ENCODE measurements around the gene PML.

Gene PML

GRCh38 chr15:74043425-74044266 lies 49.1 kb downstream of the PML start:
- H3K4me1 ChIP-seq (ENCODE audit: low read depth, poor library complexity, severe bottlenecking) = peaks cover 5% of the 10 kb centered on the region
- TF ChIP-seq CTCF (conservative IDR thresholded peaks at IDR 0.05; ENCODE audit: low read depth, low read length) = no peak
- no peak overlapping the region for H2AFZ ChIP-seq (ENCODE audit: low read depth)
- H3K36me3 ChIP-seq (ENCODE audit: insufficient read depth) = no peaks in the 10 kb centered on the region
- H4K20me1 ChIP-seq (ENCODE audit: insufficient read depth) = no peaks in the 10 kb centered on the region
- no peaks in the 10 kb centered on the region for H3K79me2 ChIP-seq (ENCODE audit: insufficient read depth, low read depth)
- H3K27ac ChIP-seq = no peak overlapping the region
- H3K27me3 ChIP-seq (ENCODE audit: insufficient read depth, low read depth) = no peaks in the 10 kb centered on the region
- no peak overlapping the region for H3K4me2 ChIP-seq
- no peak overlapping the region for H3K4me3 ChIP-seq (IDR thresholded peaks at IDR 0.05; ENCODE audit: insufficient read depth, low read depth, low read length)
- H3K9ac ChIP-seq = no peak overlapping the region

- Histone ChIP-seq H3K4me3 (IDR thresholded peaks at IDR 0.05; ENCODE audit: insufficient read depth, low read depth, low read length) (no peak overlapping the region), H4K20me1 (ENCODE audit: insufficient read depth) (no peaks in the 10 kb centered on the region), H3K27me3 (ENCODE audit: insufficient read depth, low read depth) (no peaks in the 10 kb centered on the region), H3K4me1 (ENCODE audit: low read depth, poor library complexity, severe bottlenecking) (peaks cover 8% of the 10 kb centered on the region), H3K4me2 (no peak overlapping the region), H3K79me2 (ENCODE audit: insufficient read depth, low read depth) (no peaks in the 10 kb centered on the region), H3K27ac (no peak overlapping the region), H2AFZ (ENCODE audit: low read depth) (no peak overlapping the region), H3K36me3 (ENCODE audit: insufficient read depth) (no peaks in the 10 kb centered on the region), H3K9ac (no peak overlapping the region)
- TF ChIP-seq CTCF (conservative IDR thresholded peaks at IDR 0.05; ENCODE audit: low read depth, low read length) = no peak
Observed at GRCh38 chr15:74044267-74045110, 50.0 kb downstream of the PML start.

GRCh38 chr15:74045184-74045583 lies 50.7 kb downstream of the PML start:
- no peak overlapping the region for H2AFZ ChIP-seq (ENCODE audit: low read depth)
- H3K4me2 ChIP-seq = no peak overlapping the region
- no peaks in the 10 kb centered on the region for H3K27me3 ChIP-seq (ENCODE audit: insufficient read depth, low read depth)
- no peaks in the 10 kb centered on the region for H3K36me3 ChIP-seq (ENCODE audit: insufficient read depth)
- H3K4me1 ChIP-seq (ENCODE audit: low read depth, poor library complexity, severe bottlenecking) = peaks cover 8% of the 10 kb centered on the region
- no peak for TF ChIP-seq CTCF (conservative IDR thresholded peaks at IDR 0.05; ENCODE audit: low read depth, low read length)
- H4K20me1 ChIP-seq (ENCODE audit: insufficient read depth) = no peaks in the 10 kb centered on the region
- no peak overlapping the region for H3K9ac ChIP-seq
- no peaks in the 10 kb centered on the region for H3K79me2 ChIP-seq (ENCODE audit: insufficient read depth, low read depth)
- H3K27ac ChIP-seq = no peak overlapping the region
- no peak overlapping the region for H3K4me3 ChIP-seq (IDR thresholded peaks at IDR 0.05; ENCODE audit: insufficient read depth, low read depth, low read length)

GRCh38 chr15:74045636-74046274 lies 51.2 kb downstream of the PML start:
- no peak overlapping the region for H3K27ac ChIP-seq
- H3K79me2 ChIP-seq (ENCODE audit: insufficient read depth, low read depth) = no peaks in the 10 kb centered on the region
- H3K27me3 ChIP-seq (ENCODE audit: insufficient read depth, low read depth) = no peaks in the 10 kb centered on the region
- peaks cover 8% of the 10 kb centered on the region for H3K4me1 ChIP-seq (ENCODE audit: low read depth, poor library complexity, severe bottlenecking)
- H3K36me3 ChIP-seq (ENCODE audit: insufficient read depth) = no peaks in the 10 kb centered on the region
- no peak overlapping the region for H3K4me2 ChIP-seq
- H4K20me1 ChIP-seq (ENCODE audit: insufficient read depth) = no peaks in the 10 kb centered on the region
- TF ChIP-seq CTCF (conservative IDR thresholded peaks at IDR 0.05; ENCODE audit: low read depth, low read length) = no peak
- H2AFZ ChIP-seq (ENCODE audit: low read depth) = no peak overlapping the region
- H3K4me3 ChIP-seq (IDR thresholded peaks at IDR 0.05; ENCODE audit: insufficient read depth, low read depth, low read length) = no peak overlapping the region
- H3K9ac ChIP-seq = no peak overlapping the region

Measured in KMS-11 (cell line).